Activated CD8-positive, alpha-beta T cell treated with anti-CD3 and anti-CD28 coated beads, Interleukin-2, amount 10 ng/mL, durations not matched to agents 7 days and 5 days (primary cell): ENCODE data around the gene ZNF222. TPM values are rescaled to one million over a fixed set of nuclear protein-coding genes. Genes with fewer than 3 reads are reported as not detected.

Experiments used
- ATAC-seq: fragments of 150-1000 bp; cut with Tn5 transposase; one replicate; pipeline ENCODE4 v1.10.0; 2021; ENCODE audit warnings: moderate library complexity
- CTCF ChIA-PET: fragments of 350-600 bp; sonication (Branson Sonifier 250); formaldehyde crosslinking; loops from one replicate; lab custom pipeline; 2021; ENCODE audit warnings: antibody characterized with exemption; lab: Charles Lee
- POLR2A ChIA-PET: fragments of 350-600 bp; sonication (Branson Sonifier 250); formaldehyde crosslinking; loops from one replicate; lab custom pipeline; 2021; ENCODE audit warnings: antibody characterized with exemption; lab: Charles Lee
- DNase-seq: peaks from one replicate; pipeline ENCODE4 v3.0.0-alpha.2; 2020
- H3K27ac Mint-ChIP-seq: one replicate; pipeline ENCODE4 v1.8.0; 2021; ENCODE audit warnings: mild to moderate bottlenecking, mixed read lengths
- H3K27me3 Mint-ChIP-seq: one replicate; pipeline ENCODE4 v1.8.0; 2021; ENCODE audit warnings: low read depth, mixed read lengths
- H3K36me3 Mint-ChIP-seq: one replicate; pipeline ENCODE4 v1.8.0; 2021; ENCODE audit warnings: low read depth, mixed read lengths
- H3K4me1 Mint-ChIP-seq: one replicate; pipeline ENCODE4 v1.8.0; 2021; ENCODE audit warnings: low read depth, mixed read lengths
- H3K4me3 Mint-ChIP-seq: one replicate; pipeline ENCODE4 v1.8.0; 2021; ENCODE audit warnings: mild to moderate bottlenecking, mixed read lengths
- H3K9me3 Mint-ChIP-seq: one replicate; pipeline ENCODE4 v1.8.0; 2022; ENCODE audit warnings: mixed read lengths; ENCODE audit not compliant: insufficient read depth
- total RNA-seq, 2 experiments: library from RNA; stranded (reverse); gene quantifications; one replicate each; pipeline ENCODE4 v1.2.3, GENCODE V29; 2021

ZNF222 gene
- total RNA-seq, 2 experiments from 2014 or later, result 2.6 to 3.0 TPM

GRCh38 chr19:44059229-44059628 lies 34.0 kb downstream of the ZNF222 start:
- no peak overlapping the region for H3K27ac Mint-ChIP-seq
- peaks cover 5% of the 10 kb centered on the region for H3K4me1 Mint-ChIP-seq
- DNase-seq (no peak), ATAC-seq (no peak)
- ChIA-PET CTCF (no interaction called here), POLR2A (no interaction called here)
- H3K27me3 Mint-ChIP-seq, result no peaks in the 10 kb centered on the region
- peaks cover 11% of the 10 kb centered on the region for H3K9me3 Mint-ChIP-seq
- H3K4me3 Mint-ChIP-seq, result no peak overlapping the region
- H3K36me3 Mint-ChIP-seq, result peaks cover 23% of the 10 kb centered on the region

GRCh38 chr19:44061038-44061437 lies 35.9 kb downstream of the ZNF222 start:
- H3K9me3 Mint-ChIP-seq, result peaks cover 7% of the 10 kb centered on the region
- POLR2A ChIA-PET, result no interaction called here
- ATAC-seq, result no peak

GRCh38 chr19:44066305-44066704 lies 41.1 kb downstream of the ZNF222 start:
- peaks cover 37% of the 10 kb centered on the region for H3K9me3 Mint-ChIP-seq
- POLR2A ChIA-PET, result no interaction called here
- ATAC-seq, result no peak

More at GRCh38 chr19:44061038-44061437, 35.9 kb downstream of the ZNF222 start:
- no peak overlapping the region for H3K4me3 Mint-ChIP-seq
- CTCF ChIA-PET, result no interaction called here
- no peak overlapping the region for H3K27ac Mint-ChIP-seq
- no peak for DNase-seq
- peaks cover 5% of the 10 kb centered on the region for H3K4me1 Mint-ChIP-seq
- no peaks in the 10 kb centered on the region for H3K27me3 Mint-ChIP-seq
- peaks cover 18% of the 10 kb centered on the region for H3K36me3 Mint-ChIP-seq

GRCh38 chr19:44069415-44069814 lies 44.2 kb downstream of the ZNF222 start:
- H3K27me3 Mint-ChIP-seq, result no peaks in the 10 kb centered on the region
- H3K9me3 Mint-ChIP-seq, result peaks cover 33% of the 10 kb centered on the region
- ChIA-PET POLR2A (no interaction called here), CTCF (no interaction called here)
- H3K27ac Mint-ChIP-seq, result no peak overlapping the region
- ATAC-seq (no peak), DNase-seq (no peak)
- peaks cover 32% of the 10 kb centered on the region for H3K36me3 Mint-ChIP-seq
- peaks cover 23% of the 10 kb centered on the region for H3K4me1 Mint-ChIP-seq
- H3K4me3 Mint-ChIP-seq, result no peak overlapping the region

More at GRCh38 chr19:44066305-44066704, 41.1 kb downstream of the ZNF222 start:
- peaks cover 28% of the 10 kb centered on the region for H3K36me3 Mint-ChIP-seq
- no peak for DNase-seq
- no peak overlapping the region for H3K4me3 Mint-ChIP-seq
- no peaks in the 10 kb centered on the region for H3K27me3 Mint-ChIP-seq
- CTCF ChIA-PET, result interaction anchor here (0.7 to 2.1 kb wide), 2 partner anchors 11 to 301 kb away, joined by 3 to 4 read pairs; no protein-coding TSS in a partner anchor
- no peak overlapping the region for H3K27ac Mint-ChIP-seq
- peaks cover 4% of the 10 kb centered on the region for H3K4me1 Mint-ChIP-seq

- DNase-seq, result peak; percentile 88
Observed at GRCh38 chr19:44071824-44072542, 46.8 kb downstream of the ZNF222 start, which contains the start of gene ZNF284. ZNF284 (plus strand) TSS chr19:44072159; CDS start chr19:44076390, 4,231 bp downstream.

GRCh38 chr19:44072543-44073401 lies 47.6 kb downstream of the ZNF222 start:
- no peaks in the 10 kb centered on the region for H3K27me3 Mint-ChIP-seq
- DNase-seq (peak; percentile 24), ATAC-seq (no peak)
- ChIA-PET POLR2A (interaction anchor here (0.6 to 1.2 kb wide), 3 partner anchors 14 to 69 kb away, joined by 3 to 4 read pairs (median 3); partner anchors contain the start of gene ZNF224), CTCF (interaction anchor here (1.1 to 1.3 kb wide), 2 partner anchors 22 to 92 kb away, joined by 3 to 8 read pairs; partner anchors contain the start of gene ZNF226)
- H3K27ac Mint-ChIP-seq, result peak overlapping the region; percentile 77
- peaks cover 25% of the 10 kb centered on the region for H3K36me3 Mint-ChIP-seq
- peak overlapping the region; percentile 78 for H3K4me3 Mint-ChIP-seq
- peaks cover 25% of the 10 kb centered on the region for H3K9me3 Mint-ChIP-seq
- peaks cover 23% of the 10 kb centered on the region for H3K4me1 Mint-ChIP-seq

More at GRCh38 chr19:44071824-44072542, 46.8 kb downstream of the ZNF222 start, which contains the start of gene ZNF284:
- peaks cover 23% of the 10 kb centered on the region for H3K36me3 Mint-ChIP-seq
- peaks cover 23% of the 10 kb centered on the region for H3K4me1 Mint-ChIP-seq
- ChIA-PET POLR2A (interaction anchor here (0.6 to 1.2 kb wide), 4 partner anchors 15 to 121 kb away, joined by 3 to 4 read pairs (median 4); partner anchors contain the start of genes ZNF221 and ZNF224), CTCF (interaction anchor here (1.0 to 1.1 kb wide), 2 partner anchors 23 kb away, joined by 3 to 8 read pairs; no protein-coding TSS in a partner anchor)
- H3K27me3 Mint-ChIP-seq, result no peaks in the 10 kb centered on the region
- peaks cover 27% of the 10 kb centered on the region for H3K9me3 Mint-ChIP-seq
- peak within 1 kb of the TSS; percentile 77 for H3K27ac Mint-ChIP-seq
- peak within 1 kb of the TSS; percentile 78 for H3K4me3 Mint-ChIP-seq
- peak; percentile 99 for ATAC-seq

- POLR2A ChIA-PET, result no interaction called here
- H3K9me3 Mint-ChIP-seq, result peaks cover 11% of the 10 kb centered on the region
- no peak overlapping the region for H3K27ac Mint-ChIP-seq
- H3K4me1 Mint-ChIP-seq, result peaks cover 19% of the 10 kb centered on the region
- DNase-seq (no peak), ATAC-seq (no peak)
- CTCF ChIA-PET, result no interaction called here
- no peaks in the 10 kb centered on the region for H3K27me3 Mint-ChIP-seq
- peaks cover 32% of the 10 kb centered on the region for H3K36me3 Mint-ChIP-seq
- no peak overlapping the region for H3K4me3 Mint-ChIP-seq
Observed at GRCh38 chr19:44076325-44076724, 51.1 kb downstream of the ZNF222 start.

Other genes with a start within 250 kb of the ZNF222 start
- 10 to 100 TPM; 28.8 to 31.9 TPM for gene KCNN4, start 244.4 kb upstream of the ZNF222 start, total RNA-seq
- 1 to 10 TPM in 1 of 2 experiments, under 1 TPM in 1; 0.70 to 1.1 TPM for gene LYPD5, start 222.9 kb upstream of the ZNF222 start, total RNA-seq
- 1 to 10 TPM; 4.9 to 6.9 TPM for gene ZNF283, start 198.1 kb upstream of the ZNF222 start, total RNA-seq
- gene ZNF404, start 141.4 kb upstream of the ZNF222 start, total RNA-seq, result 1 to 10 TPM; 1.6 to 2.6 TPM
- 10 to 100 TPM; 14.0 to 16.5 TPM for gene ZNF45, start 90.1 kb upstream of the ZNF222 start, total RNA-seq
- 1 to 10 TPM; 1.9 TPM for gene ZNF221, start 74.2 kb upstream of the ZNF222 start, total RNA-seq
- gene ZNF155, start 41.2 kb upstream of the ZNF222 start, total RNA-seq, result 1 to 10 TPM; 2.2 to 3.0 TPM
- gene ZNF230, start 22.4 kb upstream of the ZNF222 start, total RNA-seq, result 1 to 10 TPM; 4.4 to 5.0 TPM
- not detected for gene ZNF223, start 26.7 kb downstream of the ZNF222 start, total RNA-seq
- 1 to 10 TPM; 2.2 to 2.5 TPM for gene ZNF284, start 46.8 kb downstream of the ZNF222 start, total RNA-seq
- gene ZNF224, start 69.0 kb downstream of the ZNF222 start, total RNA-seq, result 10 to 100 TPM; 26.3 to 27.7 TPM
- gene ZNF225, start 88.0 kb downstream of the ZNF222 start, total RNA-seq, result 1 to 10 TPM; 4.1 to 4.5 TPM
- 10 to 100 TPM in 1 of 2 experiments, 1 to 10 TPM in 1; 9.6 to 10.1 TPM for gene ZNF234, start 116.2 kb downstream of the ZNF222 start, total RNA-seq
- 10 to 100 TPM; 12.9 to 14.7 TPM for gene ZNF226, start 139.7 kb downstream of the ZNF222 start, total RNA-seq
- 10 to 100 TPM; 22.8 to 27.7 TPM for gene ZNF227, start 187.2 kb downstream of the ZNF222 start, total RNA-seq
- 1 to 10 TPM in 1 of 2 experiments, under 1 TPM in 1; 0.73 to 1.0 TPM for gene ZNF233, start 234.5 kb downstream of the ZNF222 start, total RNA-seq